CD4-positive, alpha-beta T cell treated with Interleukin-17A for 1 hour (primary cell): Measurements from ENCODE around the gene MILR1.
A peak's percentile ranks its signal among the peaks of the same experiment; 100 is the strongest.
"Not testable (repeated sequence)": the region's sequence is repeated elsewhere in the genome, so short reads cannot be mapped to it uniquely, and the experiment has no call there.

ENCODE experiments used
- DNase-seq: peaks from one replicate; pipeline ENCODE4 v3.0.0-alpha.2; 2020

Gene MILR1

GRCh38 chr17:64428406-64428805 is 20.5 kb upstream of the MILR1 start:
- DNase-seq: no peak

DNA sequence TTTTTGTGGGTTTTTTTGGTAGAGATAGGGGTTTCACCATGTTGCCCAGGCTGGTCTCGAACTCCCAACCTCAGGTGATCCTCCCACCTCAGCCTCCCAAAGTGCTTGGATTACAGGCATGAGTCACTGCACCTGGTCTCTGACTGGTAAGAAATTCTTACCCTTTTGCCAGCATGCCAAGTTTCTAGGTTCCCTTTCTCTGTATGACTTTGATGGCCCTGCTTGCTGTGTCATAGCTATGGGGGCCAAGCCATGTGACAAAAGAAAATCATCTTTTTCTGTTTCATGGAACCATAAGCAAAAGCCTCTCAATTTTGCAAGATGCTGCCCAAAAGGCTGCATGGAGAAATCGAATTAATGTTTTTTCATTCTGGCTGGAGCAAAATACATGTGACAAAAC is 18.9 kb upstream of the MILR1 start:
- DNase-seq: not testable (repeated sequence)

DNA sequence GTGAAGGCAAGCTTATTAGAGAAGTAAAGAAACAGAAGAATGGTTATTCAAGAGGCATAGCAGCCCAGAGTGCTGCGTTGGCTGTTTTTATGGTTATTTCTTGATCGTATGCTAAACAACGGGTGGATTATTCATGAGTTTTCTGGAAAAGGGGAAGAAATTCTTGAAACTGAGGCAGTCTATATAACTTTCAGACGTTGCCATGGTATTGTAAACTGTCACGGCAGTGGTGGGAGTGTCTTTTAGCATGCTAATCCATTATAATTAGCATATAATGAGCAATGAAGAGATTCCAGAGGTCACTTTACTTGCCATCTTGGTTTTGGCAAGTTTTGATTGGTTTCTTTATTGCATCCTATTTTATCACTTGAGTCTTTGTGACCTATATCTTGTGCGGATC is 17.4 kb upstream of the MILR1 start:
- no peak for DNase-seq

- no peak for DNase-seq
Observed at GRCh38 chr17:64437944-64438525, 10.9 kb upstream of the MILR1 start.

- not testable (repeated sequence) for DNase-seq
Observed at GRCh38 chr17:64439521-64439920, 9.4 kb upstream of the MILR1 start.

GRCh38 chr17:64439956-64440355 is 9.0 kb upstream of the MILR1 start:
- no peak for DNase-seq

DNA sequence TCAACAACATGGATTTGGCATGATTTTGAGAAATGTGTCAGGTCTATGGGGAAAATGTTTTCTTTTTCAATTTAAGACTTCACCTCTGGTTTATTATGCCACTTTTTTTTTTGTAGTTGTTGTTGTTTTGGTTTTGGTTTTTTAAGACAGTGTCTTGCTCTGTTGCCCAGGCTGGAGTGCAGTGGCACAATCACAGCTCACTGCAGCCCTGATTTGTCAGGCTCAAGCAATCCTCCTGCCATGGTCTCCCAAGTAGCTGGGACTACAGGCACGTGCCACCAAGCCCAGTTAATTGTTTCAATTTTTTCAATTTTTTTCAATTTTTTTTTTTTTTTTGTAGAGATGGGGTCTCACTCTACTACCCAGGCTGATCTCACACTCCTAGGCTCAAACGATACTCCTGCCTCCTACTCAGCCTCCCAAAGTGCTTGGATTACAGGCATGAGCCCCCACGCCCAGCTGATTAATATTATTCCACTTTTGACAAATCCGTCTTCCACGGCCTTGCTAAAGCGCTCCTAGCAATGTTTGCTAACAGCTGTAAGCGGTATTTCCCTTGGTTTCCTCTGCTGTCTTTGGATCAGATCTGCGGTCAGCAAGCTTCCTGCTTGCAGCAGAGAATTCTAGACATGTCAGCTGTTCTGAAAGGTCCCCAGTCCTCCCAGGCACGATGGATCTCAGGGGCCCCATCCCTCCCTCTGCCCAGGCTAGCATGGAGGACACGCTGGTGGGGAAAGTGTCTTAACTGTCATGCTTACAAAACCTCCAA is 7.0 kb upstream of the MILR1 start:
- peak; percentile 55 for DNase-seq

DNA sequence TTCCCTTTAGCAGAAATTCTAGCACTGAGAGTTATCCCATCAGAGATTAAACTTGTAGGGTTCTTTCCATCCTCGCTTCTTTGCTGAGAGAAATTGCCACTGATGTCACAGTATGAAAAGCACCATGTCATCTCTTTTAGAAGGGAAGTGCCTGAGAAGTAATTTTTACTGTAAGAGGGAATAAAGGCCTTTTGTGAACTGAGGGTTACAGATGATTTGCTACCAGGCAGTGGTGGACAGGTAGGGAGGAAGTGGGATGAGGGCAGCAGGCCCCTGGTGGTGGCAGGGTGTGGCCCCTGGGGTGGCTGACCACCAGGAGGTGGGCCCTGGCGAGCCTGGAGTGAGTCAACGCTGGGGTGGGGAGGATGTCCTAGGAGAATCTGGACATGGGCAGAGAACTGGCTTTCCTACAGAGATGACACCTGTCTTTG is 6.4 kb upstream of the MILR1 start:
- DNase-seq: no peak

GRCh38 chr17:64443086-64443760 is 5.7 kb upstream of the MILR1 start:
- no peak for DNase-seq

DNA sequence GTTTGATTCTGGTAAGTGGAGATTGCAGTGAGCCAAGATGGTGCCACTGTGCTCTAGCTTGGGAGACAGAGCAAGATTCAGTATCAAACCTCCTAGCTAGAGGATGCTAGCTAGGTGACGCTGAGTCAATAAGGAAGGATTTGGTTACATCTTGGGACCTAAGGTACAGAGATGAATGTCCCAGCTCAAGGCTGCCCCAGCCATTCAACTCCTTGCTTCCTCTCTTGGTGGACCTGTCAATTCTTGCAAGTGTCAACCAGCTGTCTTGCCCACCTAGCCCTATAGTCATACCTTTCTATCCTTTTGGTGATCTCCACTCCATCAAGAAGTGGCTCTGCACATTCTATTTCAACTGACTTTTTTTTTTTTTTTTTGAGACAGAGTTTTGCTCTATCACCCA is 1.4 kb upstream of the MILR1 start:
- no peak for DNase-seq

DNA sequence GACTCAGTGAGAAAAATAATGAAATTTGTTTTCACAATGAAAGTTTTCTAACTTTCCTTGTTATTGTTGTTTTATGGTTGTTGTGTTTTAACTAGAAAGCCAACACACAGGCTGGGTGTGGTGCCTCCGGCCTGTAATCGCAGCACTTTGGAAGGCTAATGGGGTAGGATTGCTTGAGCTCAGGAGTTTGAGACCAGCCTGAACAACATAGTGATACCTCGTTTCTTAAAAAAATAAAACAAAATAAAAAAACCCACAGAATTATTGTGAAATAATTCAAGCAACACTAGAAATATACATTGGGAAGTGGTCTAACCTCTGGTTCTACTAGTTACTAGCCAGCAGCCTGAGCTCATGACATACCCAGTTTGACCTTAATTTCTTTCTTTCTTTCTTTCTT is 630 bp downstream of the MILR1 start:
- no peak for DNase-seq

GRCh38 chr17:64455993-64456885 is 7.3 kb downstream of the MILR1 start:
- peak; percentile 40 for DNase-seq

DNA sequence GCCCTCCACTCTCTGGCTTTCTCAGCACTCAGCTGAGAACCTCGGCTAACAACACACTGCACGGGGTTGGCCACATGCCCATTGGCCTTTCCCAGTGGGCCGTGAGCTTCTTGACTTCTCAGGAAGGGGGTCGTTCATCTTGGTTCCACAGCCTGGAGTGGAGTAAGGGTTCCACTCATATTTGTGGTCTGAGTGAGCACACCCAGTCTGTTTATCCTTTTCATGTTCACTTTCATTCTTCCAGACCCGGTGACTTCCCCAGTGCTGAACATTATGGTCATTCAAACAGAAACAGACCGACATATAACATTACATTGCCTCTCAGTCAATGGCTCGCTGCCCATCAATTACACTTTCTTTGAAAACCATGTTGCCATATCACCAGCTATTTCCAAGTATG is 8.2 kb downstream of the MILR1 start:
- no peak for DNase-seq

GRCh38 chr17:64458756-64459155 is 9.8 kb downstream of the MILR1 start:
- no peak for DNase-seq

DNA sequence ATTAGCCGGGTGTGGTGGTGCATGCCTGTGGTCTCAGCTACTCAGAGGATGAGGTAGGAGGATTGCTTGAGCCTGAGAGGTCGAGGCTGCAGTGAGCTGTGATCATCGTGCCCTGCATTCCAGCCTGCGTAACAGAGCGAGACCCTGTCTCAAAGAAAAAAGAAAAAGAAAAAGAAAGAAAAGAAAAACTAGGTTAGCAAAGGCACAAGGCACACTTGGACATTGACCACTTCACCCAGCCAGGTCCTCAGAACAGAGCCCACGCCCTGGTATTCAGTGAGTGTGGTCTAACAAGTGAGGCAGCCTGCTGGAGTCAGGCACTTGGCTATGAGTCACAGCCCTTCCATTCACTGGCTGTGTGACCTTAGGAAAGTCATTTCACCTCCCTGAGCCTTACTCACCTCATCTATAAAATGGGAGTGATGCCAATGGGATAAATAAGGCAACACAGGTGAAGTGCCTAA is 10.4 kb downstream of the MILR1 start:
- no peak for DNase-seq

DNA sequence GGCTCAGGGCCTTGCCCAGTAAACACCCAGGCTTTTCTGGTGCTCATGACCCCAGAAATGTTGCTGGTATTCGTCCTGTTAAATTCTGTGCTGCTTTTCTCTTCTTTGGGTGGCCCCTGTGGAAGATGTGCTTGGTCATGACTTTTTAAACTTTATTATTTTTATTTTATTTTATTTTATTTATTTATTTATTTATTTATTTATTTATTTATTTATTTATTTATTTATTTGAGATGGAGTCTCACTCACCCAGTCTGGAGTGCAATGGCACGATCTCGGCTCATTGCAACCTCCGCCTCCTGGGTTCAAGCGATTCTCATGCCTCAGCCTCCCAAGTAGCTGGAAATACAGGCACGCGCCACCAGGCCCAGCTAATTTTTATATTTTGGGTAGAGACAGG is 10.9 kb downstream of the MILR1 start:
- DNase-seq: not testable (repeated sequence)

DNA sequence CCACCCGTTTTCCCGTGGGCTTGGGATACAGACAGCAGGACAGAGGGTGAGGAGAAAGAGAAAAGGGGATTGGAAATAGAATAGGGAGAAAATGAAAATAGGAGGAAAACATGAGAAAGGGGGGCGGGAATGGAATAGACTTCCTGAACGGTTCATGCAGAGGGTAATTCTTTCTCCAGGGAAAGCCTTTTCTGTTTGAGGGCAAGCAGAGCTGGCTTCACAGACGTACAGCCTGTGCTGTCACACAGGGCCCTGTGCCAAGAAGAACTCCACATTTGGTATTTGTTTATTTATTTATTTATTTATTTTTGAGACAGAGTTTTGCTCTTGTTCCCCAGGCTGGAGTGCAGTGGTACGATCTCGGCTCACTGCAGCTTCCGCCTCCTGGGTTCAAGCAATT is 12.0 kb downstream of the MILR1 start:
- no peak for DNase-seq

DNA sequence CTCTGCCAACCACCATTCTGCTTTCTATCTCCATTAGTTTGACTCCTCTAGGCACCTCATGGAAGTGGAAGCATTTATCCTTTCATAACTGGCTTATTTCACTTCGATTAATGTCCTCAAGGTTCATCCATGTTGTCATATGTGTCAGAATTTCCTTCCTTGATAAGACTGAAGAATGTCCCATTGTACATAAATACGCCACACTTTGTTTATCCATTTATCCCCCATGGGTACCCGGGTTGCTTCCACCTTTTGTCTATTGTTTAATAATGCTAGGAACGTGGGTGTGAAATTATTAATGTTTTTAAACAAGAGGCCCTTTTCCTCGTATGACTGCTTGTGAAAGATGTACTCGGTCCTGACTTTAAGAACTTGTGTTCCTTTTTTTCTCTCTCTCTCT is 12.9 kb downstream of the MILR1 start:
- DNase-seq: no peak

DNA sequence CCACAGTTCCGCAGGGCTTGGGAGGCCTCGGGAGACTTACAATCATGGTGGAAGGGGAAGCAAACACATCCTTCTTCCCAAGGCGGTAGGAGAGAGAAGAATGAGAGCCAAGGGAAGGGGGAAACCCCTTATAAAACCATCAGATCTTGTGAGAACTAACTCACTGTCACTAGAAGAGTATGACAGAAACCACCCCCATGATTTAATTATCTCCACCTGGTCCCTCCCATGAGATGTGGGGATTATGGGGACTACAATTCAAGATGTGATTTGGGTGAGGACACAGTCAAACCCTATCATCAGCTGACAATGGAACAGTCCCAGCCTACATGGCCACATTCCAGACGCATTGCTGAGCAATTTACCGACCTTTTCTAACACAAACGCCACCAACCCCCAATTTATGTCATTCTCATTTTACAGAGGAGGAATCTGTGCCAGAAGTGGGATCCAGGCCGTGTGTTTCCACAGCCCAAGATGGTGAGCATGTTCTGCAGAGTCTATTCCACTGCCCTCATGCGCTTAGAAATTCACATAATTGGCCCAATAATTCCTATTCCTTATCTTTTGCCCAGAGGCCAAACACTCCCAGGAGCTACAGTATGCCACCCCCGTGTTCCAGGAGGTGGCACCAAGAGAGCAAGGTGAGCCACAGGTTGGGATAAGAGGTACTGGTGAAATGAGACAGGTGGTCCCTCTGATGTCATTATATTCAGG is 17.3 kb downstream of the MILR1 start:
- no peak for DNase-seq

DNA sequence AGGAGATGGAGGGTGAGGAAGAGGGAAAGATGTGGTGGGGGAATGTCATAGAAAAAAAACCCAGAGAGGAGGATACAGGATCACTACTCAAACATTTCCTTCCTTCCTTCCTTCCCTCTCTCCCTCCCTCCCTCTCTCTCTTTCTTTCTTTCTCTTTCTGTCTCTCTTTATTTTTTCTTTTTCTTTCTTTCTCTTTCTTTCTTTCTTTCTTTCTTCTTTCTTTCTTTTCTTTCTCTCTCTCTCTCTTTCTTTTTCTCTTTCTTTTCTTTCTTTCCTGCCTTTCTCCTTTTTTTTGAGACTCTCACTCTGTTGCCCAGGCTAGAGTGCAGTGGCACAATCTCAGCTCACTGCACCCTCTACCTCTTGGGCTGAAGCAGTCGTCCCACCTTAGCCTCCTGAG is 17.9 kb downstream of the MILR1 start:
- DNase-seq: not testable (repeated sequence)

DNA sequence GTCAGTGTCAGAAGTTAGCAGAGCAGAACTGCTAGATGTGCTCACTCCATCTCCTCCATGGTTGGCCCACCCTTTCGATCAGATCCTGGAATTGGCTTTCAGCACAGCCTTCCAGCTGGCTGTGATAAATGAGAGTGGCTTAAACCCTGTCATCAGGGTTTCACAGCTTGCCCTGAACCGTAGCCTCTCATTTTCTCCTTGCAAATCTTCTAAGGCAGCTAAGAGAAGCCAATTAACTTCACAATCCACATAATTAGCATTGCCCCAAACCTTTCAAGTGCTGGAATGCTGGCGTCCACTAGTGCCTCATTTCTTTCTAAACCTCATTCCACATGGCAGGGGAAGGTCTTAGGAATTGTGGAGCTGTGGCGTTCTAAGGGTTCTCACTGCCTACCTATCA is 21.7 kb downstream of the MILR1 start:
- no peak for DNase-seq

DNA sequence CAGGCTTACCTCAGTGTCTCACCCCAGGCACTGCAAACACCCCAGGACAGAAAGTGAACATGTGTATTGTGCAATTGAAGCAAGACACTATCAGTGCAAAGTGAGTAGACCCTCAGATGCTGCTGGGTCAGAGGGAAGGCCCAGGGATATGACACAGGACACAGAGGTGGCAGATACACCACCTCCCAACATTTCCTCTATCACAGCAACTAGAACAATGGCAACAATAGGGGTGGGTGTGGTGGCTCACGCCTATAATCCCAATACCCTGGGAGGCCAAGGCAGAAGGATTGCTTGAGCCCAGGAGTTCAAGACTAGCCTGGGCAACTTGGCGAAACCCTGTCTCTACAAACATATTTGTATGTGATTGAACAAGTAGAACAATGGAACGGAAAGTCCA is 22.5 kb downstream of the MILR1 start:
- DNase-seq: no peak
